ENCODE measurements around the gene GGCX. TPM values are rescaled to one million over a fixed set of nuclear protein-coding genes. Genes with fewer than 3 reads are reported as not detected.
A peak's percentile ranks its signal among the peaks of the same experiment; 100 is the strongest.

GGCX gene
- total RNA-seq, 2 experiments from 2014 or later = 24.2 to 25.2 TPM

DNA sequence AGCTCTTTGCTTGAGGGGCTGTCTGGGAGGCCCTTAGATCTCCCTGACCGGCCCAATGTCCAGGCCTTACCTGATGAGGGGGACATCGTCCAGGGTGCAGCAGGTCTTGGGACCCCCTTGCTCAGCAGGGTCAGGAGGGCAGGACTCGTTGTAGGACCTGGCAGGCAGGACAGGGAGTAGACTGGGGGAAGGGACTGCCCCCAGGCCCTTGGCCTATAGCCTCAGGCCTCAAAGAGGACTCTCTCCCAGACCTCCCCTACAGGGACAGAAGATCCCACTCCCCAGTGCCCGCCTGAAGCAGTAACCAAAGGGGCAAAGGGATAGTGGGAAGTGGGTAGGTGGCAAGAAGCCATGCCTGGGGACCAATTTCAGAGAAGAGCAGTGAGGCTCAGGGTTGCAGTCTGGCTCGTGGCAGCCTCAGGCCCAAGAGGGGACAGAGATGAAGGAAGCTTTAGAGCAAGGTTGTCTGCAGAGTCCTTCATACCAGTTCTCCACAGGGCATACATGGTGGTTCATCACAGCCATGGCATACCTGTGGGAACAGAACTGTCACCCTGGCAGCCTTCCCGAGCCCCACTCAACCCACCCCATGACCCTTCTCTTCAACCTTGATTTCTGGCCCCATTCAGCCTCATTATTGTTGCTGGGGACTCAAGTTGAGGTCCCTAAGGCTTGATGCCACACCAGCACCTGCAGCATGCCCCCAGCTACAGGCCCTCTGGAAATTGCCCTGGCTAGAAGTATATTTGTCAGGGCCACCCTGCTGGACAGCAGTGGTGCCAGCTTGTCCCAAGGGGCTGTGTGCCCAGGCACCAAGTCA, 39.9 kb upstream of the GGCX start:
- Mint-ChIP-seq H3K4me1 (ENCODE audit: low read depth) (peaks cover 36% of the 10 kb centered on the region), H3K27ac (peak overlapping the region; percentile 59), H3K4me3 (peak overlapping the region; percentile 69), H3K27me3 (no peaks in the 10 kb centered on the region), H3K36me3 (peaks cover 7% of the 10 kb centered on the region), H3K9me3 (no peaks in the 10 kb centered on the region)
- no peak for DNase-seq
- ChIA-PET CTCF (interaction anchor here (1.0 to 1.6 kb wide), 2 partner anchors 11 to 36 kb away, joined by 3 to 5 read pairs; partner anchors contain the start of gene C2orf68), POLR2A (interaction anchor here (1.0 to 1.8 kb wide), 2 partner anchors 22 to 55 kb away, joined by 3 to 4 read pairs; no protein-coding TSS in a partner anchor)
- intact Hi-C loops (cut with micrococcal nuclease) = loop anchor here (2.0 kb wide), 1 partner anchor 16 kb away; the partner anchor contains the start of gene VAMP5

- intact Hi-C loops (cut with micrococcal nuclease) = loop anchor here (2.0 kb wide), 1 partner anchor 15 kb away; the partner anchor contains the start of gene VAMP5
- ChIA-PET CTCF (interaction anchor here (0.6 to 1.0 kb wide), 3 partner anchors 34 to 48 kb away, joined by 3 to 4 read pairs (median 3); no protein-coding TSS in a partner anchor), POLR2A (interaction anchor here (1.0 kb wide), 1 partner anchor 21 kb away, joined by 3 read pairs; no protein-coding TSS in a partner anchor)
- DNase-seq = no peak
- peaks cover 36% of the 10 kb centered on the region for H3K4me1 Mint-ChIP-seq (ENCODE audit: low read depth)
- no peak overlapping the region for H3K4me3 Mint-ChIP-seq
- no peaks in the 10 kb centered on the region for H3K9me3 Mint-ChIP-seq
- peaks cover 10% of the 10 kb centered on the region for H3K36me3 Mint-ChIP-seq
- no peak overlapping the region for H3K27ac Mint-ChIP-seq
- H3K27me3 Mint-ChIP-seq = no peaks in the 10 kb centered on the region
Measured at GRCh38 chr2:85600235-85600575, 38.9 kb upstream of the GGCX start.

DNA sequence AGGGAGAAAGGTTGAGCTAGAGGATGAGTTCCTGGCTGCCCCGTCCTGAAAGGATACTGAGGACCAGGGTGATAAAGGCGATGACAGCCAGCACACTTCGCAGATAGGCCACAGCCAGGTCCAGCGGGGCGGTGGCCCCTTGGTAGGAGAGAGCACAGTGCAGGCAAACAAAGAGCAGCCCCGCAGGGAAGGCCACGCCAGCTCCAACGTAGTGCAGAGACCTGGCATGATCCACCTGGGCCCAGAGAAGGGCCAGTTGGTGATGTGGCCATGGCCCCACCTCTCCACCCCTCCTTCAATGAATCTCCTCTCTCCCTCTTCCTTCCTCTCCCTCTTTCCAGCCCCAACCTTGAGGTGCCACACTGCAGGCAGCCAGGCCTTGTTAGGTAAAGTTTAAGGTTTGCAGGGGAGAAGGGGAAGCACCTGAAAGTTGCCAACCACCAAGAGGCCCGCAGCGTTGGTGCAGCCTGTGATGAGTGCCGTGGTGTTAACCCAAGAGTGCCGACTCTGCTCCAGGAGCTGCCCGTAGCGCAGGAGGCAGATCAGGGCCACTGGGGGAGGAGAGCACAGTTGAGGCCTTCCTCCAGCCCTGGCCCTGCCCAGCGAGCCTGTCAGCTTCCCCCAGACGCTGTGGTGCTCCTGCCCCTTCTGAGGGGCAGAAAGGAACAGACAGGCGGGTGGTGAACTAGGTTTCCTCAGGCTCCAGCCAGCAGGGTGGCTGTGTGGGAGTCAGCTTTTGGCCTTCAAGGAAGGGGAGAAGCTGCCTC, 38.4 kb upstream of the GGCX start:
- Mint-ChIP-seq H3K27ac (peak overlapping the region; percentile 23), H3K9me3 (no peaks in the 10 kb centered on the region), H3K4me3 (no peak overlapping the region), H3K36me3 (peaks cover 10% of the 10 kb centered on the region), H3K4me1 (ENCODE audit: low read depth) (peaks cover 33% of the 10 kb centered on the region), H3K27me3 (no peaks in the 10 kb centered on the region)
- CTCF ChIA-PET = interaction anchor here (0.6 to 1.0 kb wide), 4 partner anchors 21 to 47 kb away, joined by 3 to 4 read pairs (median 3); no protein-coding TSS in a partner anchor
- intact Hi-C loops (cut with micrococcal nuclease) = loop anchor here (2.0 to 5.0 kb wide), 2 partner anchors 15 to 272 kb away; partner anchors contain the start of genes TGOLN2 and VAMP5
- DNase-seq = no peak
- POLR2A ChIA-PET = interaction anchor here (0.7 to 0.9 kb wide), 2 partner anchors 21 to 61 kb away, joined by 3 read pairs; partner anchors contain the start of gene MAT2A

GRCh38 chr2:85598594-85599340, 37.5 kb upstream of the GGCX start:
- peaks cover 10% of the 10 kb centered on the region for H3K36me3 Mint-ChIP-seq
- H3K27ac Mint-ChIP-seq = no peak overlapping the region
- intact Hi-C loops (cut with micrococcal nuclease) = loop anchor here (5.0 kb wide), 1 partner anchor 271 kb away; the partner anchor contains the start of gene TGOLN2
- DNase-seq = no peak
- H3K4me3 Mint-ChIP-seq = no peak overlapping the region
- H3K4me1 Mint-ChIP-seq (ENCODE audit: low read depth) = peaks cover 36% of the 10 kb centered on the region
- H3K9me3 Mint-ChIP-seq = no peaks in the 10 kb centered on the region
- POLR2A ChIA-PET = interaction anchor here (0.9 kb wide), 1 partner anchor 60 kb away, joined by 3 read pairs; the partner anchor contains the start of gene MAT2A
- no peaks in the 10 kb centered on the region for H3K27me3 Mint-ChIP-seq
- CTCF ChIA-PET = interaction anchor here (0.6 kb wide), 1 partner anchor 21 kb away, joined by 3 read pairs; no protein-coding TSS in a partner anchor

GRCh38 chr2:85597241-85597640, 35.9 kb upstream of the GGCX start:
- DNase-seq = no peak
- Mint-ChIP-seq H3K4me1 (ENCODE audit: low read depth) (peaks cover 31% of the 10 kb centered on the region), H3K9me3 (no peaks in the 10 kb centered on the region), H3K27ac (peak overlapping the region; percentile 45), H3K27me3 (no peaks in the 10 kb centered on the region), H3K4me3 (peak overlapping the region; percentile 97), H3K36me3 (peaks cover 10% of the 10 kb centered on the region)
- intact Hi-C loops (cut with micrococcal nuclease) = loop anchor here (5.0 kb wide), 1 partner anchor 270 kb away; the partner anchor contains the start of gene TGOLN2
- CTCF ChIA-PET = interaction anchor here (1.7 to 4.1 kb wide), 2 partner anchors 40 to 214 kb away, joined by 4 to 16 read pairs; no protein-coding TSS in a partner anchor
- POLR2A ChIA-PET = interaction anchor here (0.7 to 3.8 kb wide), 3 partner anchors 13 to 279 kb away, joined by 3 to 19 read pairs (median 12); partner anchors contain the start of genes C2orf68 and VAMP5

DNA sequence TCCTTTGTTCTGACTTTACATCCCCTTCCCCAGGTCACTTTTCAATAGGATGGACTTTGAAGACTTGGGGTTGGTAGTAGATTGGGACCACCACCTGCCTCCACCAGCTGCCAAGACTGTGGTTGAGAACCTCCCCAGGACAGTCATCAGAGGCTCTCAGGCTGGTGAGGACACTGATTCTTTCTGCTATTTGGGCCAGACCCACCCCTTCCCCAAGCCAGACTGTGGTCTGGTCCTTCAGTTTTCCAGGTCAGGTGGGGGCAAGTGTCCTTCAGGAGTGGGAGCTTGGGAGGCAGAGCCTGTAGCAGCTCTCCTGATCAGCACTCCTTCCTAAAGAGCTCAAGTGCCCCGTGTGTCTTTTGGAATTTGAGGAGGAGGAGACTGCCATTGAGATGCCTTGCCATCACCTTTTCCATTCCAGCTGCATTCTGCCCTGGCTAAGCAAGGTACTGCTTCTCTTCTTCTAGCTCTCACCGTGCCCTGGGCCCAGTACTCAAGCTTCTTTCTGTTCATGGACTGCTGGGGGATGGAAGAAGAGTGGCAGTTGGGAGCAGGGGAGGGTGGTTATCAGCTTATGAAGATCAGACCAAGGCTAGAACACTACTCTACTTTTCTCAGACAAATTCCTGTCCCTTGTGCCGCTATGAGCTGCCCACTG, 35.3 kb upstream of the GGCX start:
- Mint-ChIP-seq H3K4me3 (peak overlapping the region; percentile 97), H3K27me3 (no peaks in the 10 kb centered on the region), H3K36me3 (peaks cover 10% of the 10 kb centered on the region), H3K27ac (peak overlapping the region; percentile 95), H3K9me3 (no peaks in the 10 kb centered on the region), H3K4me1 (ENCODE audit: low read depth) (peaks cover 26% of the 10 kb centered on the region)
- intact Hi-C loops (cut with micrococcal nuclease) = loop anchor here (5.0 kb wide), 1 partner anchor 269 kb away; the partner anchor contains the start of gene TGOLN2
- CTCF ChIA-PET = interaction anchor here (1.4 to 4.1 kb wide), 5 partner anchors 12 to 213 kb away, joined by 3 to 16 read pairs (median 10); partner anchors contain the start of gene VAMP5
- POLR2A ChIA-PET = interaction anchor here (1.4 to 3.8 kb wide), 6 partner anchors 8 to 269 kb away, joined by 4 to 20 read pairs (median 13); partner anchors contain the start of genes C2orf68, ELMOD3, RETSAT and TGOLN2
- DNase-seq = no peak

- Mint-ChIP-seq H3K27me3 (no peaks in the 10 kb centered on the region), H3K9me3 (no peaks in the 10 kb centered on the region), H3K36me3 (peaks cover 10% of the 10 kb centered on the region), H3K4me1 (ENCODE audit: low read depth) (peaks cover 23% of the 10 kb centered on the region), H3K27ac (peak overlapping the region; percentile 95), H3K4me3 (peak overlapping the region; percentile 97)
- ChIA-PET CTCF (interaction anchor here (0.9 to 4.1 kb wide), 7 partner anchors 11 to 212 kb away, joined by 3 to 16 read pairs (median 5); partner anchors contain the start of gene VAMP5), POLR2A (interaction anchor here (1.0 to 3.8 kb wide), 10 partner anchors 9 to 268 kb away, joined by 3 to 20 read pairs (median 6); partner anchors contain the start of genes C2orf68, ELMOD3, MAT2A and RETSAT)
- peak; percentile 55 for DNase-seq
- intact Hi-C loops (cut with micrococcal nuclease) = loop anchor here (5.0 kb wide), 1 partner anchor 269 kb away; the partner anchor contains the start of gene TGOLN2
Measured at GRCh38 chr2:85596026-85596333, 34.7 kb upstream of the GGCX start.

GRCh38 chr2:85595301-85596025, 34.2 kb upstream of the GGCX start, which contains the start of gene RNF181:
RNF181 (plus strand) TSS chr2:85595745; CDS start chr2:85595764, 19 bp downstream.
- peak within 1 kb of the TSS; percentile 95 for H3K27ac Mint-ChIP-seq
- intact Hi-C loops (cut with micrococcal nuclease) = loop anchor here (1.0 to 5.0 kb wide), 6 partner anchors 10 to 268 kb away; partner anchors contain the start of genes C2orf68, GGCX and TGOLN2
- no peaks in the 10 kb centered on the region for H3K9me3 Mint-ChIP-seq
- no peaks in the 10 kb centered on the region for H3K27me3 Mint-ChIP-seq
- H3K4me1 Mint-ChIP-seq (ENCODE audit: low read depth) = peaks cover 23% of the 10 kb centered on the region
- peaks cover 10% of the 10 kb centered on the region for H3K36me3 Mint-ChIP-seq
- ChIA-PET POLR2A (interaction anchor here (1.0 to 3.8 kb wide), 10 partner anchors 9 to 267 kb away, joined by 3 to 20 read pairs (median 6); partner anchors contain the start of genes C2orf68, ELMOD3, MAT2A and RETSAT), CTCF (interaction anchor here (0.6 to 4.1 kb wide), 9 partner anchors 11 to 442 kb away, joined by 3 to 16 read pairs (median 5); partner anchors contain the start of genes VAMP5 and VAMP8)
- peak within 1 kb of the TSS; percentile 97 for H3K4me3 Mint-ChIP-seq
- DNase-seq = peak; percentile 96

DNA sequence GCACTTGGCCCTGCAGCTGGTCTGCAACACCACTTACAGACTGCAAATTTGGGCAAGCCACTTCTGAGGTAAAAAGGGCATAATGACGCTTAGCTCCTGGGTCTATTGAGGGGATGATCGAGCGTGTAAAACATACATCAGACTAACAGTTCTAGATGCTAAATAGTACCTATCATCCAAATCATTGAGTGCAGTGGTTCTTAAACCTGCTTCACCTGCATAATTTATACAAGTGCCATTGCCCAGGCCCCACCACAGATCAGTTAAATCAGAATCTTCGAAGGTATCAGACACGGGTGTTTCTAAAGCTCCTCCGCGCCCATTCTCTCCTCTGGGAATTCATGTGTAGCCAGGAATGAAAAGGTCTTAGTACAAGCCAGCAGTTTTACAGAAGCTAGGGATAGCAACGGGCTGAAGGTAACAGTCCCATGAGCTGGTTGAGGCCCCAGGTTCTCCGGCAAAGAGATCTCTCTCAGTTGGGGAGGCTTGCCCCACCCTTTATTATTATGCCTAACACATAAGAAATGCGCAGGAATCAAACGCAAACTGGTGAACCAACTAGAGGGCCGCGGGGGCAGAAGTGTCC, 33.5 kb upstream of the GGCX start:
- CTCF ChIA-PET = interaction anchor here (0.6 to 4.1 kb wide), 6 partner anchors 10 to 443 kb away, joined by 3 to 16 read pairs (median 8); partner anchors contain the start of genes VAMP5 and VAMP8
- intact Hi-C loops (cut with micrococcal nuclease) = loop anchor here (1.0 to 5.0 kb wide), 6 partner anchors 10 to 268 kb away; partner anchors contain the start of genes C2orf68, GGCX and TGOLN2
- Mint-ChIP-seq H3K9me3 (no peaks in the 10 kb centered on the region), H3K4me3 (peak overlapping the region; percentile 97), H3K27me3 (no peaks in the 10 kb centered on the region), H3K4me1 (ENCODE audit: low read depth) (peaks cover 23% of the 10 kb centered on the region), H3K27ac (peak overlapping the region; percentile 95), H3K36me3 (peaks cover 10% of the 10 kb centered on the region)
- no peak for DNase-seq
- POLR2A ChIA-PET = interaction anchor here (0.9 to 3.8 kb wide), 11 partner anchors 10 to 267 kb away, joined by 3 to 20 read pairs (median 6); partner anchors contain the start of genes C2orf68, ELMOD3, MAT2A and RETSAT
